Stimulated activated CD4-positive, alpha-beta T cell treated with anti-CD3 and anti-CD28 coated beads, TNF-alpha, amount 100 ng/mL, for 4 hours (primary cell): Measurements from ENCODE around the gene FAM20A.

Source experiments
- DNase-seq, 3 experiments: peaks; one replicate each; pipeline ENCODE4 v3.0.0-alpha.2; 2020; ENCODE audit warnings: low read depth in 3 of 3

Gene FAM20A

GRCh38 chr17:68565661-68566441, 35.3 kb downstream of the FAM20A start:
- no peak for DNase-seq

GRCh38 chr17:68564415-68565111, 36.6 kb downstream of the FAM20A start:
- DNase-seq, result no peak

- no peak for DNase-seq
These were observed 38.4 kb downstream of the FAM20A start for GRCh38 chr17:68562736-68563135.

DNA sequence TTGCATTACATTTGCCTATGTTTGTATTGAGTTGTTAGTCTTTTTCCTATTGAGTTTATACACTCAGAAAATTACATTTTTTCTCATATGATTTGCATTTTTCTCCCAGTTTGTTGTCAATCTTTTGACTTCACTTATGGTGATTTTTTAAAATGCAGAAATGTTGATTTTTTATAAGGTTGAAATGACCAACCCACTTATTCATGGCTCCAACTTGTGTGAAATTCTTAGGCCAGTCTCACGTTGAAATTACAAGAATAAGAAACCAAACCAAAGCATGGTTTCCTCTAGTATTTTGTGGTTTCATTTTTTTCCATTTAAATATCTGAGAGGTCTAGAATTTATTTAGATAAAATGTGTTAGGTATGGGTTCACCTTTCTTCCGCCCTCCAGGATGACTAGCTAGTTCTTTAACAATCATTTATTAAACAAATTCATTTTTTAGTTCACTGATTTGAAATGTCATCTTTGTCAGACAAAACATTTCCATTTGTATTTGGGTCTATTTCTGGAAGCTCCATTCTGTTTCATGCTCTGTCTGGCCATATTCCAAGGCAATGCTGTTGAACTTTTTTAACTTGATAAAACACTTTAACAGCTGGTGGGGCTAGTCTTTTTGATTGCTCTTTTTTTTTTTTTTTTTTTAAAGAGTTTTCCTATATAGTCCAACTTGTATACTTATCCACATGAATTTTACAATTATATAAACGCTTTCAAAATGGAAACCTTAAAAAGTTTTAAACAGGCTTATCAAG, 40.0 kb downstream of the FAM20A start:
- DNase-seq, result no peak

- DNase-seq, result no peak
These were observed 41.9 kb downstream of the FAM20A start for GRCh38 chr17:68559316-68559715.

DNA sequence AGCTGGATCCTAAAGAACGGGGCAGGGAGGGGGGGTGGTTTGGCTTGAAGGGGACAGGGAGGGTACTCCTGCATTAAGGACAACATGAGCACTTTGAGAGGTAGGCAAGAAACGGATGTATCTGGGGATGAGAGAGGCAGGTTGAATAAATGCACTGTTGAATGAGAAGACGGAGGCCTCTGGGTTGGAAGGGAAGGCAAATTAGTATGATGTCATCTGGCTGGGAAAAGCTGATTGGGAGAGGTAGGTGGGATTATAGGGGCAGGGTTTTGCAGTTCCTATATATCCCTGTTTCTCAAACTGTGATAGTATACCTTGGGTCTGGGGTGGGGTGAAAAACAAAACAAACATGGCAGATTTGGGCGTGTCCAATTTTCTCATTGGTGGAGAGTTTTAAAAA, 44.6 kb downstream of the FAM20A start:
- no peak for DNase-seq

DNA sequence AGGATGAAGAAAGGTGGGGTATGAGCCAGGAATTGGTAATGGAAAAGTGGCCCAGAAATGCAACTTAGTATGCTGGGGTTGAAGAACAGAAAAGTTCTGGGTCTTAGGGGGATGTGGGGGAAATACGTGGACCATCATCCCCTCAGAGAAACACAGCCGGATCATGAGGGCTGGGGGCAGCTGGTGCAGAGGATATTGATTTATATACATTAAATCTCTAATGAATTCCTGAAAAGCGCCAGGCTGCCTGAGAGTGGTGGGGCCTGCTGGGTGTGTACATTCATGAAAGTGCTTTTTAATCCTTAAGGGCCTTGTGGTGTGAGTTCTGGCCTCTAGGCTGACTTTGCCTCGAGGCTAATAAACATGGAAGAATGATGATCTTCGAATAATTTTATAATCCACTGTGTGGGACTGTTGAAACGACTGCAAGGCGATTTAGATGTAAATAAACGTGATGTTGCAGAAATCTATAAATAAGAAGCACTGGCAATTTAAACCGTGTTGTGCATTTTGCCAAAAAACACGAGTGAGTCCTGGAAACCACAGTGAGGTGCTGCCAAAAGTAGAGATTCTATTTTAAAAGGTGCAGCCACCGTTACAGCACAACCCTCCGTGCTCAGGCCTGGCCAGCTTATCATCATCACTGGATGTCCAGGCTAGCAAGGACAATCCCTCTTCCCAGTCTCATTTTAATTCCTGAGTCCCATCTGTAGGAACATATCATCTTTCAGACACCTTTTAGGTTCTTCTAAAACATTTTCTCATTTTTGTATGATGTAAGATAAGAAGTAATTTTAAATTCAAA, 56.9 kb downstream of the FAM20A start:
- no peak for DNase-seq

DNA sequence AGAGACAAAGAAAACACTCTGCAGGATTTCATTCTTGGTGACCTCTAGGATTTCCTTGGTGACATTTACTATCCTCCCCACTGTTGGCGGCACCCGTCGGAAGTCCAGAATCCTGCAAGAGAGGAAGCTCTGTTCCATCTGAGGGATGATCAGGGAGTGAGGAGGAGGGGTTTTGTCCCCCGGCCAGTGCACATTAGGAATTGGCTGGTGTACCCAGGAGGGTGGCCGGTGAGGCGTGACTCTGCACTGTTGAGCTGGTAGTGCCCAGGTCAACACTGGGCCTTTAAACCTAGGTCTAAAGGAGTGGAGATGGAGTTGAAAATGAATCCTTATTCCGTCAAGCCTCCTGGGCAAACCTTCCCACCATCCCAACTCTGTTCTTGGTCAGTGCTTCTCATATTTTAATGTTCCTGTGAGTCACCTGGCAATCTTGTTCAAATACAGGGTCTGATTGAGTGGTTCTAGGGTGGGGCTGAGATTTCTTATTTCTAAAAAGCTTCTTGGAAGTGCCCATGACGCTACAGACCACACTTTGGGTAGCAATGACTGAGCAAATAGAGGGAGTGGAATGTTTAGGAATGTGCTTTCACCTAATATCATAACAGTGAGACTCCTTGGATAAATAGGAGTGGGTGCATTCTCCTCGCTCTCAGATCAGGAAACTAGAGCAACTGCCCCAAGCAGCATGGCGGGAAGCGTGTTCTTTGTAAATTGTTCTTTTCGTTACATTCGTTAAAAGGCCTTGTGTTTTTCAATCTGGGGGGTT, 58.3 kb downstream of the FAM20A start:
- DNase-seq, result no peak

GRCh38 chr17:68541816-68542215, 59.4 kb downstream of the FAM20A start:
- DNase-seq, result no peak

- DNase-seq, result no peak
These were observed 60.2 kb downstream of the FAM20A start for GRCh38 chr17:68540981-68541380.

DNA sequence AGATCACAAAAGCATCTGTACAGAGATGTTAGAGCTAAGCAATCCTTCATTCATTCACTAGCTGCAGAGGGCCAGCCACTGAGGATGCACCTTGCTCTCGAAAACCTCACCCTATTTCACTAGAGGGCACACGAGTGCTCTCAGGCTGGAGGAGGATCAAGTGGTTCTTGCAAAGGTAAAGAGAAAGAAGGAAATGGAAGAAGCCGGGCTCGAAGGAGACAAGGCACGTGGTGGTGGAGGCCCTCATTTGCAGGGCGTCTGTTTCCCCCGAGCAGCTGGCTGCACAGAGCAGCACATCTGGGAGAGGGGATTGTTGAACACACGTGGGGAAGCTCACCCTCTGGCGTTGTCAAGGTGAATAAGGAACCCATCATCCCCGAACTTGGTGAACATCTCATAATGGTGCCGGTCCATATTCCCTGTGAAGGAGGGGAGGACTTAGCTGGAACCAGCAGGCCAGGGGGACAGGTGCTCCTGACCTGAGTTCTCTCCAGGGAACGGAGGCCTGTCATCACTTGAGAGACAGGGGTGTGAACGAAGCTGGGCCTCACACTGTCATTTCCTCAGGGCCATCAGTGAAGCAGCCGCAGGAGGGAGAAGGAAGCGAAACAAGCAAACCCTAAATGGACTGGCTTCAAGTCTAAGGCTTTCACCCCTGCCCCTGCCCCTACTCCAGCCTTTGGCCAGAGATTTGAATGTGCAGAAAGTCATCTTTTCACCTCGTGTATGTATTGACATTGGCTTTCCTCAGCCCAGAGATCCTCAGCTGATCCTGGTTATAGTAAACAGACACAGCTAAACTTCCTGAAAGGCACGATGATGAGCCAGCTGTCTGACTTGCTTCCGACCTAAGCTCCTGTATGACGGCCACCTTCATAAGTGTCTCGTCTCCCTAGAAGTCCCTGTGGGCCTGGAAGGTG, 61.4 kb downstream of the FAM20A start:
- no peak for DNase-seq

GRCh38 chr17:68535922-68536321, 65.2 kb downstream of the FAM20A start:
- DNase-seq, result no peak

- no peak for DNase-seq
These were observed 66.5 kb downstream of the FAM20A start for GRCh38 chr17:68534695-68535088.

- DNase-seq, result no peak
These were observed 67.1 kb downstream of the FAM20A start for GRCh38 chr17:68533887-68534694.

DNA sequence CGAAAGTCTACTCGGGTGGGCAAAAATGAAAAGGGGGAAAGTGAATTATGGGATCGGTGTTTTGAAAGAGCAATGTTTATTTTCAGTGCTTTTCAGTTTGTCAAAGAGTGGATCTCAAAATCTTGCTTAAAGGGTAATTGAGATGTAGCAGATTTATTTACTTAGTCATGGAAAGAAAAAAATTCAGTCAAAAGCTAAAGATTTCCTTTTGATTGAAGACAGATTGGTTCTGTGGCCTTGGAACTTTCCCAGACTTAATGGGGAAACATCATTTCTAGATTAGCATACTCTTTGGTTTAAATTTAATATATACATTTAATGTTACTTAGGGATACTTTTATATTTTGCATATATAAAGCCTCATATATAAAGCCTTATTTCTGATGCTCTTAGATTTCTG, 68.3 kb downstream of the FAM20A start:
- no peak for DNase-seq

DNA sequence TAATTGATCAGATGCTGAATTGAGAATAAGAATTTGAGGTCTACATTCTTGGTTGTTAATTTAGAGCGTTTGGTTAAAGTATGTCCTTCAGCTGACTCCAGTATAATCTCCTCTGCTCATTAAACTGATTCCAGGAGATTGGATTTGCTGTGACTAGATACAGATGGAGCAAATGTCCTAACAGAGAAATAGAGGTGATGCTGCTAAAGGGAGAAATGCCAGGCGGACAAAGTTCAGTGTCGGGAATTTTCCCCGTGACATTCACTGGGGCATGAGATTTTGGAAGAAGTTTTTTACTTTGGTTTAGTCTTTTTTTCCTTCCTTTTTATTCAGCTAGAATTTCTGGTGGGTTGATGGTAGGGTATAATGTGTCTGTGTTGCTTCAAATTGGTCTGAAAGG, 69.9 kb downstream of the FAM20A start:
- no peak for DNase-seq

- DNase-seq, result no peak
These were observed 73.9 kb downstream of the FAM20A start for GRCh38 chr17:68527314-68527713.

DNA sequence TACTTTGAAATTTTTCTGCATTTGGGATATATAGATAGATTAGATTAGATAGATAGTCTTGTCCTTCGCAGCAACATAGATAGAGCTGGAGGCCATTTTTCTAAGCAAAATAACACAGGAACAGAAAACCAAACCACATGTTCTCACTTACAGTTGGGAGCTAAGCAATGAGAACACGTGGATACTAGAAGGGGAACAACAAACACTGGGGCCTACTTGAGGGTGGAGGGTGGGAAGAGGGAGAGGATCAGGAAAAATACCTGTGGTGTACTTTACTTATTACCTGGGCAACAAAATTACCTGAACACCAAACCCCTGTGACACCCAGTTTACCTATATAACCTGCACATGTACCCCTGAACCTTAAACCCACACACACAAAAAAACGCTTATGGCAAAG, 74.6 kb downstream of the FAM20A start:
- DNase-seq, result no peak

DNA sequence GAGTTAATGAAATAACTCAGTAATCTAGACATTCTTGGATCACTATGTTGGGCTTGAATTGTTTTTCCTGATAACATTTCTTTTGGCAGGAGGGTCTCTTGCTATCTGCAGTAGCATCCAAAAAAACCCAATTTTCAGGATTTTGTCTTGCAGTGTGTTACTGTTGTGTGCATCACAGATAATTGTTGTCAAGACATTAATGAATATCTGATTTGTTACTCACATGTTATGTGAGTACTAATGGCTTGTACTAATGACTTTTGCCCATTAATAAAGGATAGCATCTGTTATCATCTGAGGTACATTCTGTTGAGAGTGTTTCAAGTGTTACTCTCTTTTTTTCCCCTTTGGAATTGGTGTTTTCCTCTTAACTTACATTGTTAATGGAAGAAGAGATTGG, 78.9 kb downstream of the FAM20A start:
- no peak for DNase-seq
